GM19468 (cell line): ENCODE results near the gene FYCO1.

ENCODE experiments used
- ATAC-seq: cut with Tn5 transposase; IDR thresholded peaks from one replicate; pipeline ENCODE4 v1.9.1; 2021; ENCODE audit warnings: mild to moderate bottlenecking, moderate library complexity, moderate number of reproducible peaks; ENCODE audit not compliant: unreplicated experiment; ENCODE audit errors: extremely low read depth

The FYCO1 gene

DNA sequence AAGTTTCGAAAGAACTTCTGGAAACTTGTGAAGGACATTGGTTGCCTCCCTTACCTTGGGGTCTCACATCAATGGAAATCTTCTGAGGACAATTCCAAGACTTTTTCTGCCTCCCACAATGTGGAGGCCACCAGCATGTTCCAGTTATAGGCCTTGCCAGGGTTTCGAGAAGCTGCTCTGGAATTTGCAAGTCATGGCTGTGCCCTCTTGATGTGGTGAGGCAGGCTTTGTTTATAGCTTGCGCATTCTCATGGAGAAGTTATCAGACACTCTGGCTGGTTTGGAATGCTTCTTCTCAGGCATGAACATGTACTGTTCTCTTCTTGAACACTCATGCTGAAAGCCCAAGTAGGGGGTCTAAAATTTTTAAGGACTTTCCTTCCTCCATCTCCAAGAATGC, 48.3 kb downstream of the FYCO1 start:
- ATAC-seq = no peak

DNA sequence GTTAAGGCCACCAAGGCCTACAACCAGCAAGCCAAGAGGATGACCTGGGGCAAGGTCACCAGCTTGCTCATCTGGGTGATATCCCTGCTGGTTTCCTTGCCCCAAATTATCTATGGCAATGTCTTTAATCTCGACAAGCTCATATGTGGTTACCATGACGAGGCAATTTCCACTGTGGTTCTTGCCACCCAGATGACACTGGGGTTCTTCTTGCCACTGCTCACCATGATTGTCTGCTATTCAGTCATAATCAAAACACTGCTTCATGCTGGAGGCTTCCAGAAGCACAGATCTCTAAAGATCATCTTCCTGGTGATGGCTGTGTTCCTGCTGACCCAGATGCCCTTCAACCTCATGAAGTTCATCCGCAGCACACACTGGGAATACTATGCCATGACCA, 48.7 kb downstream of the FYCO1 start:
- ATAC-seq = no peak

DNA sequence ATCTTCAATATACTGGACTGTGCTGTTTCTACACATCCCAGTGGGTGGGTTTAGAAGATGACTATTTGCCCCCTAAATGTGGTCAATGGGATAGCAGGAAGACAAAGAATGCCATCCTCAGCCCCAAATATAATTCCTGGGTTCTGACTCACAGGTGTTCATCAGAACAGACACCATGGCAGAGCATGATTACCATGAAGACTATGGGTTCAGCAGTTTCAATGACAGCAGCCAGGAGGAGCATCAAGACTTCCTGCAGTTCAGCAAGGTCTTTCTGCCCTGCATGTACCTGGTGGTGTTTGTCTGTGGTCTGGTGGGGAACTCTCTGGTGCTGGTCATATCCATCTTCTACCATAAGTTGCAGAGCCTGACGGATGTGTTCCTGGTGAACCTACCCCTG, 49.3 kb downstream of the FYCO1 start:
- ATAC-seq = no peak

GRCh38 chr3:45944830-45945620, 50.6 kb downstream of the FYCO1 start:
- no peak for ATAC-seq

GRCh38 chr3:45943207-45943846, 52.3 kb downstream of the FYCO1 start, which contains the start of gene CXCR6:
TSS of gene CXCR6 (plus strand) at chr3:45943464. CDS start at chr3:45946482, 3,018 bp downstream.
- ATAC-seq = no peak

GRCh38 chr3:45942051-45942825, 53.4 kb downstream of the FYCO1 start:
- ATAC-seq = no peak

DNA sequence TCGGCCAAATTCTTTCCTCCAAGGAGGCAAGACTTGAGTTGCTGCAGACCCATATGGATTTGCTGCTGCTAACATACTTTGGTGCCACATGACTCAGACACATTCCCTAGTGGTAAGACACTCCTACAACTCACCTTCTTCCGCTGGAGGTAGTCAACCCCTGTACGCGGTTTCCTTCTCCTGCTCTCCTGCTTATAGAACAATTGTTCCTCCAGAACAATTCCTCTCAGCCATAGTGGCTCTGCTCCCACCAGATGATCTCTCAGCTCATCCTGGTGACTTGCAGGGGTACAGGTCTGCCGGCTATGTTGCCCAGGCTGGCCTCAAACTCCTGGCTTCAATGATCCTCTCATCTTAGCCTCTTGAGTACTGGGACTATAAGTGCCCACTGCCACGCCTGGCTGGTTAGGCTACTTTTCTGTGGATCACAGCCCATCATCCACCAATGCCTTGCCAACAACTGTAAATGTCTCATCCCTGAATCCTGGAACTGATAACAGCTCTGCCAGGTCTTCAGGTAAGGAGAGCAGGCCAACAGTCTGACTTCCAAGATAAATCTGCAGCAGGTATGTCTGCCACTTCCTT, 54.8 kb downstream of the FYCO1 start:
- no peak for ATAC-seq

DNA sequence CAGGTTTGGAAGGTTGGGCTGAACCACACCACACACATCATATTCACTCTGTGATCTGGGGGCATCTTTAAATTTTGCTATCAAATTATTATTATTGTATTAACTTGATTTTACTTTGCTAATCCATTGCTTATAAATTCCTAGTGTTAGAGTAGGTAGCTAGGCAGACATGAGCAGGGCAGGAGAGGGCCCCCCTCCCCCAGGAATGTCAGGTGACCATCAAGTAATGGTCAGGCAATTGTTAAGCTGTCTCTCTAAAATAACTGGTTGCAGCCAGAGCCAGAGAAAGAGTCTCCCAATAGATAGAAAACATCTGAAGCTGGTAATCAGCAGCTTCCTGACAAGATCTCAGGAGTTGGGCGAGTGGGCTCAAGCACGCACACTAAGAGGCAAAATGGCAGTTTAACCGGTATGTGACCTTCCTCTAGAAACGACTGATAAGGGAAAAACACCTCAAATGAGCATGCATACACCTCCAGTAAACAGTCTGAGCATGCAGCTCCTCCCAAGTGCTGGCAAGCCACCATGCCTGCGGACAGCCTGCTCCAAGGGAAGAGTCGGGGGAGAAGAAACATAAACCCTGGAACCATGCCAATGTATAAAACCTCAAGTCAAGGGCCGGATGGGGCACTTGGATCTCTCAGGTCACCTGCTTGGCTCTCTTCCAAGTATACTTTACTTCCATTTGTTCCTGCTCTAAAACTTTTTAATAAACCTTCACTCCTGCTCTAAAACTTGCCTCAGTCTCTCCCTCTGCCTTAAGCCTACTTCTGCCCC, 55.4 kb downstream of the FYCO1 start:
- ATAC-seq = no peak

DNA sequence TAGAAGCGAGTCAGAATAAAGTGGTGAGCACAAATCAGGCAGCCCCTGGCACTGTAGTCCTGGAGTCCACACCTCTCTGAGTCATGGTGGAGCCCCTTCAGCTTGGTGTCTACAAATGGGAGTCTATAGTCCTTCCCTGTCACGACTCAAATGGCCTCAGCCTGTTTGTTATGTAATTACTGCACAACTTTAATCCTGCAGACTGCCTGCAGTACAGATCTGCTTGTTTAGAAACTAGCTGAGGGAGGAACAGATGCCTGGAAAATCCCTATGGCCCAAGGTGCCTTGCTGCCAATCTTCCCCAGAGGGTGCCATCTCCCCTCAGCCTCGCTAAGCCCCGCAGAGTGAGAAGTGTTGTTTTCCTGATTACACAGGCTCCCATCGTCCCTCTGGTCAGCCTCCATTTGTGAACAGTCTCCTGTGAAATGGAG, 56.3 kb downstream of the FYCO1 start:
- ATAC-seq = no peak

GRCh38 chr3:45938864-45939263, 56.8 kb downstream of the FYCO1 start:
- no peak for ATAC-seq

DNA sequence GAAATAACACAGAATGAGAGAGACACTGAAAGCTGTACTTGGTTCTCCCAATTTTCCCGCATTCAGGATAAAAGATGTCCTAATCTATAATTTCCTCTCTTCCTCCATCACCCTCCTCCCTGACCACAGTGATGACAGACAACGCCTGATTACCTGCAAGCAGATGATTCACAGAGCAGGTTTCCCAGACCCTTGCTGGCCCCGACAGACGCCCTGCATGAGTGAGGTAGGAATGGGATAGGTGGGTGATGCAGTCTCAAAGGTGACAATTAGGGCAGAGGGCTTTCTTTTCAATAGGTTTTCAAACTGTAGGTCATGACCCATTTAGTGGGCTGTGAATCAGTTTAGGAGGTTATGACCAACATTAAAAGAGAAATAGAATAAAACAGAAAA, 57.6 kb downstream of the FYCO1 start:
- ATAC-seq = no peak

DNA sequence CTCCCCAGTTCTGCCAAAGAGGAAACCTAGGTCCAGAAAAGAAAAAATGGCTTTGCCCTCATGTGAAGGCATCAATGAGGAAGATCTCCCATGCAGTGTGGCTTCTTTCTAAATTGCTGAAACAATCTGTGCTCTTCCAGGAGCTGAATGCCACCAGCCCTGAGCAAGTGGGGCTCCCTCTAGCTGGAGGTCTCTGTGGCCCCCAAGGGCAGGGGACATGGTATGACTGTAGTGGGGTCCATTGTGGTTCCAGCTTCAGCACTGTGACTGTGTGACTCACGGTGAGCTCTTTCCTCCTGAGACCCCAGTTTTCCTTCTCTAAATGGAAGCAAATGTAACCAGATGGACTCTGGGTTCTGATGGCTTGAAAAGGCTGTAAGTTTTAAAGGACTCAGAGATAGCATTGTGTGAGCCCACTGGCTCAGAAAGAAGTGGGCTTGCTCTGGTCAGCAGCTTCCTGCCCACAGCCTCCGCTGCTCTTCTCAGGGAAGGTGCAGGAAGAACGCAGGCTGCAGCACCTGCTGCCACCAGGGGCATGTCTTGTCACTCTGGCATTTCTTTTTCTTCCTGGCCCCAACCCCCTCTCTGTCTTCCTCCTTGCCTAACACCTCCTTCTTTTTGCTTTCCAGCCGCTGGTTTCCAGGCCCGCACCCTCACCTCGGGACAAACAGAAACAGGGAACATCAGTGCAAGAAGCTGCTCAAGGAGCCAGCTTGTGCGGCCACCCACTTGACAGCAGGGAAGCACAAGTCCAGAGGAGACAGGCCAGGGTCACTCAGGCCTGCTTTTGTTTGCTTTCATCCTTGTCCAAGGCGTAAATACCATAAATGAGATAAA, 58.2 kb downstream of the FYCO1 start:
- no peak for ATAC-seq

- ATAC-seq = no peak
Measured at GRCh38 chr3:45936261-45936660, 59.4 kb downstream of the FYCO1 start.

DNA sequence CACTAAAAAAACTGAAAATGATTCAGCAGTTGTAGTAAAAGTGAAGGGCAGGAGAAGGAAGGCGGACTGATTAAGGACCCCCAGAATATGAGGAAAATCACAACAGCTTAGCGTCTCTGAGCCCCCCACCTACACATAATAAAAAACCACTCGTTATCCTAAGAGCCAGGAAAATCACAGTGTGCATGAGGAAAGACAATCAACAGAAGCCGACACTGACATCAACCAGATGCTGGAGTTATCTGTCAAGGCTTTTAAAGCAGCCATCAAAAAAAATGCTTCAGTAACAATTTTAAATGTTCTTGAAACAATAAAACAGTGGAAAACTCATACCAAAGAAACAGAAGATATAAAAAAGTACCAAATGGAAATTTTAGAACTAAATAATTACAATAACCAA, 62.0 kb downstream of the FYCO1 start:
- ATAC-seq = no peak

DNA sequence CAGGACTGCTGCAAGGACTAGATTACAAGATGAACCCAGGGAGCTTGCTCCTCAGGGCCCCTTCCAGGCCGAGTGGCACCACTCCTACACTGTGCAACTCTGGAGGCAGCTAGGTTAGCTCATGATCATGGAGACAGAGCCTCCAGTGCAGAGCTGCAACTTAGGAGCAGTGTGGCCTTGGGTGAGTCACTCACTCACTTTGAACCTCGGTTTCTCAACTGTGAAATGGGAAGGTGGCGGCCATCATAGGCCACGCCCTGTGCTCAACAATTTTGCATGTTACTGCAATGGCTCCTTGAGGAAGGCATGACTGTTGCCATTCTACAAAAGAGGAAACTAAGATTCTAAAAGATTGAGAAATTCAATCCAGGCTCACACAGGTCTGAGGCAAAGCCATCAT, 63.5 kb downstream of the FYCO1 start:
- no peak for ATAC-seq

DNA sequence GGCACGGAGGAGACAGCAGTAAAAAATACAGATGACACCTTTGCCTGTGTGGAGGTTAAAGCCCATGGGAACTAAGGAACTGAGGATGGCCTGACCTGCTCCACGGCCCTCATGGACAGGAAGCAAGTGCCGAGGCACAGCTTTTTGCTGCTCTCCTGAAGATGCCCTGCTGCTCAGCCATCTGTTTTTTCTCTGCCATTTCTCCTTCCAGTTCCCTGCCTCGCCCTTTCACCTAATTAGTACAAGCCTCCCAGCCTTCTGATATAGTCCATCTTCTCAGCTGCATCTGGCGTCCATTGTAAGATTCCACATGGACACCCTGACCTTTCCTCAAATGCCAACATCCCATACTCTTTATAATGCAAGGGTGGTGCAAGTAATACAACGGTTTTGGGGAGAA, 64.1 kb downstream of the FYCO1 start:
- ATAC-seq = no peak

- no peak for ATAC-seq
Measured at GRCh38 chr3:45929042-45929679, 66.5 kb downstream of the FYCO1 start.

GRCh38 chr3:45927881-45928280, 67.7 kb downstream of the FYCO1 start:
- ATAC-seq = no peak

DNA sequence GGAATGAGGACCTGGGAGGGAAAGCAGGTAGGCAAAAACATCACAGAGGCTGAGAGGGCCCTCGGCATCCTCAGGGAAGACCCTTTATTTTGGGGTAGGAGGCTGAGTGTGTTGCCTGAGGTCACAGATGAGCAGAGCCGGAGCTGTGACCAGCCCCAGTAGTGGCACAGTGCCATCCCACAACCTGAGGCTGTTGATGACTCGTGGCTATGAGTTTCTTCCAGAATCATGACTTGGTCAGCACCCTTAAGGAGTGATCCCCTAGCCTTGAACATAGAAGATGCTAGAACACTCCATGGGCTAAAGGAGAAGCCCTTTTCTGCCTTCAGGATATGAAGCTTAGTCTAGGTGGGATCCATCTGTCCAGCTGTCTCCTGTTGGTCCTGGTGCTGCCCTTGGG, 71.9 kb downstream of the FYCO1 start:
- no peak for ATAC-seq
